Measurements from ENCODE around the gene PHIP. TPM values are rescaled to one million over a fixed set of nuclear protein-coding genes. Genes with fewer than 3 reads are reported as not detected.

The PHIP gene
- total and polyA plus RNA-seq, 2 donors (not counting 3 experiments of a cell fraction or from before 2014, with no cell fraction given), result 3.5 to 28.4 TPM

- Histone ChIP-seq H3K4me1 (ENCODE audit: control insufficient read depth, extremely low read depth, insufficient read depth, low read length) (peaks cover 9% of the 10 kb centered on the region), H3K36me3 (ENCODE audit: control insufficient read depth in 2 of 2, extremely low read depth in 1 of 2, insufficient read depth in 2 of 2, low read length in 2 of 2) (peaks cover 0 to 2% of the 10 kb centered on the region in 2 experiments), H3K4me2 (ENCODE audit: insufficient read depth, low read length) (no peak overlapping the region), H3K9me1 (replicated peaks; ENCODE audit: control insufficient read depth, extremely low read depth, insufficient read depth, low read length) (no peaks in the 10 kb centered on the region), H4K20me1 (replicated peaks; ENCODE audit: control insufficient read depth, extremely low read depth, insufficient read depth, low read length) (no peaks in the 10 kb centered on the region), H2AFZ (ENCODE audit: low read depth, low read length) (no peak overlapping the region), H3K9ac (replicated peaks; ENCODE audit: extremely low read depth, insufficient read depth, low read length) (no peak overlapping the region), H3K4me3 (replicated peaks in 1 of 3; ENCODE audit: insufficient read depth in 1 of 3, low read depth in 1 of 3, low read length in 3 of 3) (no peak overlapping the region), H3K79me2 (ENCODE audit: control insufficient read depth, insufficient read depth, low read length) (peaks cover 79% of the 10 kb centered on the region), H3K27me3 (ENCODE audit: control insufficient read depth in 2 of 2, insufficient read depth in 2 of 2, low read length in 2 of 2) (no peaks in the 10 kb centered on the region), H3K9me3 (replicated peaks; ENCODE audit: control insufficient read depth, insufficient read depth, low read length) (no peaks in the 10 kb centered on the region), H3K27ac (ENCODE audit: insufficient read depth, low read depth, low read length) (no peak overlapping the region)
- intact Hi-C loops (cut with micrococcal nuclease) (no loop called here), dilution Hi-C loops (cut with MboI; ENCODE audit: extremely low pct_ligation_motif_present, low sequenced_read_pairs) (no loop called here)
- DNase-seq (ENCODE audit: low read depth, low spot score) (peak; percentile 30), FAIRE-seq (no peak)
- POLR2A ChIA-PET, result no interaction called here
- CTCF ChIA-PET, result interaction anchor here (1.5 kb wide), 1 partner anchor 8 kb away, joined by 4 read pairs; no protein-coding TSS in a partner anchor
- no TSS peak for BruUV-seq (replicated peaks)
- TF ChIP-seq MYC (IDR thresholded peaks at IDR 0.05; ENCODE audit: low read depth, low read length) (no peak), POLR2AphosphoS5 (IDR thresholded peaks at IDR 0.05; ENCODE audit: insufficient read depth, low read depth, low read length) (no peak), EZH2 (IDR thresholded peaks at IDR 0.05; ENCODE audit: borderline replicate concordance, low read depth, low read length, severe bottlenecking) (no peak), JUN (IDR thresholded peaks at IDR 0.05; ENCODE audit: borderline replicate concordance, insufficient read depth, insufficient read length, low read depth) (no peak), GATA2 (IDR thresholded peaks at IDR 0.05; ENCODE audit: insufficient read depth, insufficient read length, low read depth, low read length) (no peak), FOS (IDR thresholded peaks at IDR 0.05; ENCODE audit: borderline replicate concordance, insufficient read depth, low read length) (no peak), POLR2A (IDR thresholded peaks at IDR 0.05; ENCODE audit: low read depth, low read length) (no peak), CTCF (IDR thresholded peaks at IDR 0.05; ENCODE audit: extremely low read depth in 1 of 2, insufficient read depth in 1 of 2, low read depth in 1 of 2, low read length in 2 of 2) (no peak)
- TF ChIP-seq, protein P1, sequence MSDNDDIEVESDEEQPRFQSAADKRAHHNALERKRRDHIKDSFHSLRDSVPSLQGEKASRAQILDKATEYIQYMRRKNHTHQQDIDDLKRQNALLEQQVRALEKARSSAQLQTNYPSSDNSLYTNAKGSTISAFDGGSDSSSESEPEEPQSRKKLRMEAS (IDR thresholded peaks at IDR 0.05; ENCODE audit: insufficient read depth, insufficient read length), result no peak
These were observed 7.7 kb downstream of the PHIP start for GRCh38 chr6:79070206-79070825.

All from endothelial cell of umbilical vein (primary cell).